PC-9 (cell line): ENCODE measurements around the gene GXYLT1.

ENCODE experiments used
- CTCF ChIP-seq: fragments of 200-600 bp; sonication (generic); conservative IDR thresholded peaks from 2 replicates; pipeline ENCODE4 v1.6.1; 2017; ENCODE audit warnings: mixed run types, antibody characterized with exemption, mild to moderate bottlenecking, moderate library complexity
- EZH2 ChIP-seq: fragments of 200-600 bp; sonication (generic); IDR thresholded peaks from 2 replicates; pipeline ENCODE4 v1.8.0; 2017; ENCODE audit warnings: antibody characterized with exemption, low read depth

GRCh38 chr12:42172441-42173210, 28.0 kb upstream of the GXYLT1 start:
- TF ChIP-seq CTCF (no peak), EZH2 (no peak)
